KMS-11 (cell line): ENCODE data around the gene SMAD3.

ENCODE experiments used
- H2AFZ ChIP-seq: fragments of 200-600 bp; sonication (generic); 2 replicates; pipeline ENCODE4 v1.6.1; 2016; ENCODE audit warnings: antibody characterized with exemption, mixed run types, low read depth
- H3K27ac ChIP-seq: fragments of 200-600 bp; sonication (generic); 2 replicates; pipeline ENCODE4 v1.6.1; 2016; ENCODE audit warnings: mild to moderate bottlenecking, mixed run types
- H3K27me3 ChIP-seq: fragments of 200-600 bp; sonication (generic); 2 replicates; pipeline ENCODE4 v1.6.1; 2017; ENCODE audit warnings: mild to moderate bottlenecking, low read depth, mixed run types, moderate library complexity; ENCODE audit not compliant: insufficient read depth
- H3K36me3 ChIP-seq: fragments of 200-600 bp; sonication (generic); 2 replicates; pipeline ENCODE4 v1.6.1; 2017; ENCODE audit warnings: mild to moderate bottlenecking, mixed run types; ENCODE audit not compliant: insufficient read depth
- H3K4me1 ChIP-seq: fragments of 200-600 bp; sonication (generic); 2 replicates; pipeline ENCODE4 v1.6.1; 2016; ENCODE audit warnings: mild to moderate bottlenecking, low read depth, mixed run types; ENCODE audit not compliant: poor library complexity, severe bottlenecking
- H3K4me2 ChIP-seq: fragments of 200-600 bp; sonication (generic); 2 replicates; pipeline ENCODE4 v1.7.0; 2016; ENCODE audit warnings: mild to moderate bottlenecking, mixed run types
- H3K4me3 ChIP-seq: fragments of 200-600 bp; sonication (generic); IDR thresholded peaks from 2 replicates; pipeline ENCODE4 v1.6.1; 2017; ENCODE audit warnings: low read depth, low read length, mixed read lengths; ENCODE audit not compliant: insufficient read depth
- H3K79me2 ChIP-seq: fragments of 200-600 bp; sonication (generic); 2 replicates; pipeline ENCODE4 v1.6.1; 2016; ENCODE audit warnings: low read depth, mixed run types; ENCODE audit not compliant: insufficient read depth
- H3K9ac ChIP-seq: fragments of 200-600 bp; sonication (generic); 2 replicates; pipeline ENCODE4 v1.6.1; 2016; ENCODE audit warnings: mild to moderate bottlenecking, mixed run types
- H4K20me1 ChIP-seq: fragments of 200-600 bp; sonication (generic); 2 replicates; pipeline ENCODE4 v1.6.1; 2016; ENCODE audit warnings: mild to moderate bottlenecking, mixed run types; ENCODE audit not compliant: insufficient read depth
- CTCF ChIP-seq: fragments of 200-600 bp; sonication (generic); conservative IDR thresholded peaks from 2 replicates; pipeline ENCODE4 v1.6.1; 2017; ENCODE audit warnings: low read depth, mild to moderate bottlenecking, antibody characterized with exemption, low read length, moderate library complexity, mixed read lengths

SMAD3 gene

DNA sequence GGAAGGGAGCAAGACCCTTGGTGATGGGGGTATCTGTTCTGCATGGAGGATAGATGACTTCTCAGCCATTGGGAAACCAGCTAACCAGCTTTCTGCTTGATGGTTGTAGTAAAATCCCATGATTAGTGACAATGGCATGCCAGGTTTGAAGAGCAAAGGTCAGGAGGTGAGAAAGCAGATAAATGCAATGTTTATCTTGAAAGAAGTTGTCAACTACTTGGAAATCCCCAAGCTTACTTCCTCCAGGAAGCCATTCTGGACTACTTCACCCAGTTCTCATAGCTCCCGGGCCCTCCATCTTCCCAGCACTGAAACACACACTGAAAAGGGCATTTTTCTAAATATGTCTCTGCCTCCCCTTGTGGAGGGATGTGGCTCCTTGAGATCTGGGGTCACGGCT, 51.3 kb downstream of the SMAD3 start:
- no peak overlapping the region for H3K9ac ChIP-seq
- H3K27ac ChIP-seq: no peak overlapping the region
- H3K79me2 ChIP-seq: no peaks in the 10 kb centered on the region
- peak overlapping the region; percentile 18; the same call in 1 of the 2 replicates for H3K4me2 ChIP-seq
- H2AFZ ChIP-seq: no peak overlapping the region
- TF ChIP-seq CTCF: no peak
- H3K27me3 ChIP-seq: no peaks in the 10 kb centered on the region
- H3K4me1 ChIP-seq: peaks cover 17% of the 10 kb centered on the region
- no peak overlapping the region for H3K4me3 ChIP-seq
- H3K36me3 ChIP-seq: no peaks in the 10 kb centered on the region
- H4K20me1 ChIP-seq: no peaks in the 10 kb centered on the region

DNA sequence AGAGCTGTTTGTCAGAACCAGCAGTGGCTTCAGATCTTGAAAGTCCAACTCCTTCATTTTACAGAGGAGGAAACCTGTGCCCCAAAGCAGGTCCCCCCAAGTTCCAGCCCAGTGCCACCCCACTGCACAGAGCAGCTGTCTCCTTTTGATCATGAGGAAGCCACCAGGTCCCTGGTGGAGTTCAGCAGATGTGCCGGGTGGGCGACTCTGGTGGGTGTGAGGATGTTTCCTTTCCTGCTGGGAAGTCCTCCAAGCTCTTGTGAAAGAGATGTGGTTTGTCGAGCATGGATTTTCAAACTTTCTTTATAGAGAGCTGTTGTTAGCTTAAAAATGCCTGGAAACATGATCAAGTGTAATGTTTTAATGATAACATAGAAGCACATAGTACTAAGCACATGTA, 52.0 kb downstream of the SMAD3 start:
- H3K4me3 ChIP-seq: no peak overlapping the region

DNA sequence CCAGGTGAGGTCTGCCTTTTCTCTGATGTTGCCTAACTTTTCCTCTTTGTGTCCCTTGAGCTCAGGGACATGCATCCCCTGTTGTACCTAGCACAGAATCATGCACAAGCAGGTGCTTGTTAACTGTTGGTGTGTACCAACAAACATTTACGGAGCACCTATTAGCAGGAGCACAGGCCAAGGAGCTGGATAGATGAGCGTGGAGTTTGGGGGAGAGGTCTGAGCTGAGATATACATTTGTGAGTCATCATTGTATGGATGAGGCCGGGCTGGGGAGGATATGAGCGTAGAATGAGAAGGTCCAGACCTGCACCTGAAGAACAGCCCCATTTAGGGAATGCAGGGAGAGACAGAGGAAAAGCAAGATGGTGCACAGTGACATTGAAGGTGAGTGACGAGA, 53.4 kb downstream of the SMAD3 start:
- TF ChIP-seq CTCF: no peak
- H3K4me1 ChIP-seq: peaks cover 17% of the 10 kb centered on the region
- no peak overlapping the region for H3K4me2 ChIP-seq
- H3K27me3 ChIP-seq: no peaks in the 10 kb centered on the region
- H3K79me2 ChIP-seq: no peaks in the 10 kb centered on the region
- no peaks in the 10 kb centered on the region for H3K36me3 ChIP-seq
- H3K4me3 ChIP-seq: no peak overlapping the region
- H4K20me1 ChIP-seq: no peaks in the 10 kb centered on the region
- H3K9ac ChIP-seq: no peak overlapping the region
- no peak overlapping the region for H3K27ac ChIP-seq
- H2AFZ ChIP-seq: no peak overlapping the region

More for the DNA sequence above, 52.0 kb downstream of the SMAD3 start:
- Histone ChIP-seq H3K79me2 (no peaks in the 10 kb centered on the region), H3K27me3 (no peaks in the 10 kb centered on the region), H2AFZ (no peak overlapping the region), H3K36me3 (no peaks in the 10 kb centered on the region), H3K27ac (no peak overlapping the region), H3K4me1 (peaks cover 17% of the 10 kb centered on the region), H3K4me2 (no peak overlapping the region), H3K9ac (no peak overlapping the region), H4K20me1 (no peaks in the 10 kb centered on the region)
- no peak for TF ChIP-seq CTCF

GRCh38 chr15:67119238-67119846, 53.9 kb downstream of the SMAD3 start:
- Histone ChIP-seq H3K4me2 (no peak overlapping the region), H4K20me1 (no peaks in the 10 kb centered on the region), H3K9ac (no peak overlapping the region), H3K27me3 (no peaks in the 10 kb centered on the region), H3K27ac (no peak overlapping the region), H3K4me1 (peaks cover 17% of the 10 kb centered on the region), H3K36me3 (no peaks in the 10 kb centered on the region), H3K79me2 (no peaks in the 10 kb centered on the region), H2AFZ (no peak overlapping the region), H3K4me3 (no peak overlapping the region)
- no peak for TF ChIP-seq CTCF
